Measurements from ENCODE around the gene WNK1. TPM values are rescaled to one million over a fixed set of nuclear protein-coding genes. Genes with fewer than 3 reads are reported as not detected.

WNK1 gene
- total and polyA plus RNA-seq, 12 donors, result 43.5 to 408 (median 304) TPM

- H3K4me1 ChIP-seq, result peaks cover 0 to 37% (median 18%) of the 10 kb centered on the region in 9 donors
- WGBS, 2 donors, result 94% methylated on average over 23 of the region's 23 CpGs
- DNase-seq, result no peak
- H3K27ac ChIP-seq, result no peak overlapping the region
- intact Hi-C loops (cut with DNase I), result no loop called here
- H3K27me3 ChIP-seq, result no peaks in the 10 kb centered on the region
- no peaks in the 10 kb centered on the region for H3K9me3 ChIP-seq
- H3K36me3 ChIP-seq, result peaks cover 0 to 94% (median 53%) of the 10 kb centered on the region in 9 donors
- no peak for TF ChIP-seq CTCF (IDR thresholded peaks at IDR 0.05)
- ATAC-seq, result no peak
- H3K4me3 ChIP-seq, result no peak overlapping the region
Measured at GRCh38 chr12:916712-917445, 164.5 kb downstream of the WNK1 start.

- intact Hi-C loops (cut with DNase I), result no loop called here
- Histone ChIP-seq H3K4me1 (peaks cover 0 to 3% (median 0%) of the 10 kb centered on the region in 9 donors), H3K9me3 (no peaks in the 10 kb centered on the region), H3K4me3 (no peak overlapping the region), H3K27ac (no peak overlapping the region), H3K27me3 (no peaks in the 10 kb centered on the region), H3K36me3 (peaks cover 0 to 93% (median 33%) of the 10 kb centered on the region in 9 donors)
- DNase-seq (no peak), ATAC-seq (no peak)
- no peak for TF ChIP-seq CTCF (IDR thresholded peaks at IDR 0.05)
- WGBS, 2 donors, result 97 to 98% methylated on average over 1 of the region's 1 CpG
Measured at GRCh38 chr12:920676-921075, 168.3 kb downstream of the WNK1 start.

GRCh38 chr12:922285-922684 is 169.9 kb downstream of the WNK1 start:
- Histone ChIP-seq H3K36me3 (peaks cover 0 to 93% (median 33%) of the 10 kb centered on the region in 9 donors), H3K4me3 (no peak overlapping the region), H3K27ac (no peak overlapping the region), H3K4me1 (no peaks in the 10 kb centered on the region), H3K27me3 (no peaks in the 10 kb centered on the region), H3K9me3 (no peaks in the 10 kb centered on the region)
- 86% methylated on average over 2 of the region's 2 CpGs for WGBS, 2 donors
- no peak for DNase-seq
- intact Hi-C loops (cut with DNase I), result no loop called here
- ATAC-seq, result no peak
- TF ChIP-seq CTCF (IDR thresholded peaks at IDR 0.05), result no peak

- H3K36me3 ChIP-seq, result peaks cover 0 to 100% (median 53%) of the 10 kb centered on the region in 9 donors
- no peak for ATAC-seq
- intact Hi-C loops (cut with DNase I), result no loop called here
- no peak overlapping the region for H3K27ac ChIP-seq
- no peak overlapping the region for H3K4me3 ChIP-seq
- no peaks in the 10 kb centered on the region for H3K27me3 ChIP-seq
- TF ChIP-seq CTCF (IDR thresholded peaks at IDR 0.05), result no peak
- no peaks in the 10 kb centered on the region for H3K9me3 ChIP-seq
- peaks cover 0 to 3% (median 0%) of the 10 kb centered on the region in 9 donors for H3K4me1 ChIP-seq
- no peak for DNase-seq
- 88 to 89% methylated on average over 12 of the region's 12 CpGs for WGBS, 2 donors
Measured at GRCh38 chr12:926641-927040, 174.3 kb downstream of the WNK1 start.
